GM21825 (cell line): Measurements from ENCODE around the gene EPHB1.

ENCODE experiments used
- ATAC-seq: cut with Tn5 transposase; IDR thresholded peaks from one replicate; pipeline ENCODE4 v1.9.1; 2021; ENCODE audit warnings: mild to moderate bottlenecking, moderate library complexity; ENCODE audit not compliant: unreplicated experiment

EPHB1 gene

DNA sequence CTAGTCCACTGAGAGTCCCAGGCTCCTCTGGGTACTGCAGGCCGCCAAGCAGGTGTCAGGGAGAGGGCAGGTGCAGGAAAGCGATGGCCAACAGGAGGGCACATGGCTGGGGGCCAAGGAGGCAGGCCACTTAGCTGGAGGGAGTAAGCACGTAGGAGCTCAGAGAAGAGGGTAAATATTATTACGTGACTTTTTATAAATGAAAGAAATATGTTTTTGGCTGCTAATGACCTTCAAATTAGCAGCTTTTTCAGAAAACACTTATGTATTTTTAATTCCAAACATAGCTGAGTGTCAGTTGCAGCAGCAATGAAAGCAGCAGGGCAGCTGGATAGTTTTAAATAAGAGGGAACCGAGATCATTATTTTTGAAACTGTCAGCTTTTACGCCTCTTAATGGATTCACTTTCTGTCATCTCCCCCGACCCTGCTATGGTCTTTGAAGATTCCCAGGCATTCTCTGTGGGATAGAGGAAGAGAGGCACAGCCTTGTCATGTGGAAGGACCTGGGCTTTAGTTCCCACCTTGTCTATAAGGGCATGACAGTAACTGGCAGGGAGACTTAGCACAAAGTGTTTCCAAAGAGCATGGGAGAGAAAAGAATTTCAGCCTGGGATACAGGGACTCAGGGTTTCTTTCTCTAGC lies 477.1 kb downstream of the EPHB1 start:
- no peak for ATAC-seq

DNA sequence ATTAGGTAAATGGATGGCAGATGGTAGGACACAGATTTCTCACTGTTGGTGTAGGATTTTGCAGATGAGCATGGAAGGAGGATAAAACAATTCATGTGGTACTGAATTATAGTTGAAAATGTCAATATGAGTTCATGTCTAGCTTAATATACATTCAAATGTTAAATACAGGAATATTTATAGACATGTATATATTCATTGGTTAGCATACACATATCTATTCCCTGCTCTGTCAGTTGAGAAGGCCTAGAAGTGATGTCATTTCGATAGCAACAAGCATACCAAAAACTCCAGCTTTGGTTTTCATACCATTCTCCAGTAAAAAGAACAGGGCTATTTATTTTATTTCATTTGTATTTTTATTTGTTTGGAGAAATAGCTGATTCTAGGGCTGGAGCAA lies 497.1 kb downstream of the EPHB1 start:
- ATAC-seq = no peak

DNA sequence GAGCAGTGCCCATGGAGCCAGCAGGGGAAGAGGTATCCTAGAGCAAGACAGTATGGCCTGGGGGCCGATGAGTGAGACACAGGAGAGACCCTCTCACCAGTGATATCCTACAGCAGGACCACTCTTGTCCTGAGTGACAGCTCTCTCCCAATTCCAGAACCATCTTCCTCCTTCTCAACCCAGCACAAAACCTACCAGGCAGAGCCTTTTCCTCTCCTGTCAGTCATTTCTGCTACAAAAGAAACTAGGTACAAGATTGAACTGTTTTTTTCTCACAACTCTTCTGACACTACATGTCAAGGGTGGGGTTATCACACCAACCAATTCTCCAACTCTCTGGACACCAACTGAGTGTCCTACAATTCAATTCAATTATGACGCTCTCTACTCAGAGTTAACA lies 506.6 kb downstream of the EPHB1 start:
- no peak for ATAC-seq

GRCh38 chr3:135304378-135304777 lies 509.3 kb downstream of the EPHB1 start:
- ATAC-seq = no peak
